NCI-H2029 treated with DMSO at 0.1 percent for 48 hours (cell line): ENCODE data around the gene YWHAQ.

ENCODE experiments used
- DNase-seq: peaks from one replicate; lab custom pipeline; 2025; lab: John Stamatoyannopoulos, UW

YWHAQ gene

DNA sequence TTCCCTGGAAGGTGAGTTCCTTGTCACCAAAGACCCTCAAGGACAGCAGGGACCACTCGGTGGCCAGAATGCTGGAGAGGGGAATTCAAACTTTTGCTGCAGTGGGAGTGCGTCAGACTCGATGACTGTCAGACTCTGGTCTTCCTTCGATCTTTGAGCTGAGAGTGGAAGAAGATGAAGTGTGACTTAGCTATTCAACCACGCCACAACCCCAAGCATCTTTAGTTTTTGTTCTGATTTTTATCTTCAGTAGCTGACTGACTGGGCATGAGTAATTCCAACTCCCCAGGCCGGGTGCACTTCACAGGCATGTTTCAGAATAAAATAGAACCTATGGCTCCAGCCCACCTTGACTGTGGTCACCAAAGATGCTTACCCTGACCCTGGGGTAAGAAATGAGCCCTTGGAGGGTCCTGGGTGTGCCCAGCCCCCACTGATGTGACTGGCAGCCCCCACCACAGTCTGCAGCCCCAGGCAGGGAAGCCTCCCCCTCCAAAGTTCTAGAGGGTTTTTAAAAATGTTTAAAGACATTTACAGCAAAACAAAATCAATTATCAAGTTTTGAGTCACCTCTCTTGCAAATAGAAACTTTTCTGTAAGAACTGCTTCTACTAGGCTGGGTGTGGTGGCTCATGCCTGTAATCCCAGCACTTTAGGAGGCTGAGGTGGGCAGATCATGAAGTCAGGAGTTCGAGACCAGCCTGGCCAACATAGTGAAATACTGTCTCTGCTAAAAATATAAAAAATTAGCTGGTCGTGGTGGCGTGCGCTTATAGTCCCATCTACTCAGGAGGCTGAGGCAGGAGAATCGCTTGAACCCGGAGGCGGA, 24.9 kb upstream of the YWHAQ start:
- DNase-seq = no peak

DNA sequence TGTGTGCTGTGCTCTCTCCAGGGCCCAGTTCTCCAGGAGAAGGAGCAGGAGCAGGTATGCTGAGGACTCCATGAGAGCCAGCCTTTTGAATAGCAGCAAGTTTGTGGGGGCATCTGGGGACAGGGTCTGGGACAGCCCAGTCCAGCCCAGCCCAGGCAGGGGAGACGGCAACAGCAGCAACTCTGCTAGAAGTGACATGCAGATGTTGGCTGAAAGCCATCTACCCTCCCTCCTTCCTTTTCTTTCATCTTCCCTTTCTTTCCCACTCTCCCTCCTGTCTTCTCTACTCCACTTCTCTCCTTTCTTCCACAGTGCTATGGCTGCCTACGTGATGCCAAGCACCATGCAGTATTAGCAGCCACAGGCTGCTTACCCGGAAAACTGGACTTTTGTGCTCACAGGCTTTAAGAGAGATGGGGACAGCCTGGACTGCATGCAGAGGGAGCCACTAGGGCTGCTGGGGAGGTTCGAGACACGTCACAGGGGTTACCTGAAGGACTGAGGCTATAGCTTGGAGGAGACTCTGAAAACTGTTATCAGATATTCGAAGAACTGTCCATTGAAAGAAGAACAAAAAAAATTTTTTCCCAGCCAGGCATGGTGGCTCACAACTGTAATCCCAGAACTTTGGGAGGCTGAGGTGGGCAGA, 23.8 kb upstream of the YWHAQ start:
- no peak for DNase-seq

DNA sequence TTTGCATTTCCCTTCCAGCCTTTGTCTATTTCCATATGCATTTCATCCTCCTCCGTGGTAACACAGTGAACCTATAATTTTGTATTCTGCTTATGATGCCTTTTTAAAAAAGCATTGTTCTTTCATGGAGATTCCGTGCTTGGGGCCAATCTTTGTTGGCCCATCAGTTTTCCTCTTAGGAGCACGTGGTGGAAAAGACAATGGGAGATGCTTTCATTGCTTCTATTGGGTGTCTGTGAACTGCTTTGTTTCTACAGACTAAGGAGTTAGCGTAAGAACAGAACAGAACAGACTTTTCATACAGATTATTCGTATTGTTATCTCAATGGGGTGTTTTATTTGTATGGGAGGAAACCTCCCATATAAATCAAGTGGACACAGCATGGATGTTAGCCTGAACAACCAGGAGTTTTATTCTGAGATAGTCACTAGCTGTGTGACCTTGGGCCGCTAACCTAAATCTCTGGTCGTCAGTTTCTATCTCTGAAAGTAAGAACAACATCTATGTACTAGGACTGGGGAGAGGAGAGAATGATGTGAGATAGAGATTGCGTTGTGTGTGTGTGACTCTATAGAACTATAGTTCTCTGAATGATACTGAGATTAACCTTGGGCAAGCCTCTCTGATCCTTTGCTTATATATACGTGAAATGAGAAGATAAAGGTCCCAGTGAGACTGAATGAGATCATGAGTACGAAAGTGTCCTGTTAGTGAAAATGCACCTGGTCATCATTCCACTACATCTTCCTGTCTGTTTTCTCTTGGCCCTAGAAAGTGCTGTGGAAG, 22.9 kb upstream of the YWHAQ start:
- DNase-seq = no peak

DNA sequence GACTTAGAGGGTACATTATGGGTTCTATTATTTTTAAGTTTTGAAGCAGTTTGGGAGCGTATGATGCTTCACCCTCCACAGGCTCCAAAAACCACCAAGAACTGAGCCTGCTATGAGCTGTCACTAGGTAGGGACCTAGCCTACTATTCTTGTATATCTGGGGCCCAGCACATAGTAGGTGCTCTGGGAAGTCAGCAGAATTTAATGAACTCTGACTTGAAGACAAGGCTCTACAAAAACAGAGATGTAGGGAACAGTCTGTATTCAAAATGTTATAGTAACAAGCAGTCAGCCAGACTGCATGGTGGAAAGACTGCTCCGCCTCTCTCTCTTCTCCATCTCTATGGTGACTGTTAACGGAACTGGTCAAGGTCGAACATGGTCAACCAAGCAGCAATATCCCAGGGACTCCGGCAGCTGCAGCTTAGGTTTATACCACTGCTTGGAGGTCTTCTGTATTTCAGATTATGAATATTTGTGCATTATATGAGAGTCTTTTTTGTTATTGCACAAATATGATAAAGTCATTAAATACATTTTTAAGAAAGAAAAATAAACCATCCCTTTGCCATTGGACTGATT, 22.2 kb upstream of the YWHAQ start:
- no peak for DNase-seq

DNA sequence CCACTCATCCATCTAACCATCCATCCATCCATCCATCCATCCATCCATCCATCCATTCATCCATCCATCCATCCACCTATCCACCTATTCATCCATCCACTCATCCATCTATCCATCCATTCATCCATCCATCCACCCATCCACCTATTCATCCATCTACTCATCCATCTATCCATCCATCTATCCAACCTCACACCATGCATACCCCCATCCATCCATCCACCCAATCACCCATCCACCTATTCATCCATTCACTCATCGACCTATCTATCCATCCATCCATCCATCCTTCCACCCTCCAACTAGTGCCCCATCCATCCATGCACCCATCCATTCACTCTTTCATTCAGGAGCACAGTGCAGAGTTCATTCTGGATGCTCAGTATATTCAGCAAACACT, 21.5 kb upstream of the YWHAQ start:
- no peak for DNase-seq

DNA sequence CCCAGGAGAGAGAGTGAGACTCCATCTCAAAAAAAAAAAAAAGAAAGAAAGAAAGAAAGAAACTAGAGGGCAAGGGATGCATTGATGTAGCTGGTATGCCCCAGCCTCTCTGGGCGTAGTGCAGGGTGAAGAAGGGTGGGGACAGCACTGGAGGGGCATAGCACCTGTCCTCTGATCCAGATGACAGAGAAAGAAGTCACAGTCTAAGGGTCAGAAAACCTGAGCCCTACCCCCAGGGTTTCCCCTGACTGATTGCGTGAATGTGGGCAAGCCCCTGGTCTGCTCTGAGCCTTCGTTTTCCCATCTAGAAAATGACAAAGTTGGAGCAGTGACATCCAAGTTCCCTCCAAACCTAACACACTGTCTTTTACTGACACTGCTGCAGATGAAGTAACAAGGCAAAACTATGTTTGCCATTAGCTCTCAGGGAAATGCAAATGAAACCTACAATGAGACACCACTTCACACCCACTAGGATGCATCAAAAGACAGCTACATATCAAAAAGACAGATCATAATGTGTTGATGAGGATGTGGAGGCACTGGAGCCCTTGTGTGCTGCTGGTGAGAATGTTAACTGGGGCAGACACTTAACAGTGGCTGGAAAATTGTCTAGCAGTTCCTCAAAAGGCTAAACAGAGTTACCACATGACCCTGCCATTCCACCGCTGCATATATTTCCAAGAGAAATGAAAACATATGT, 19.5 kb upstream of the YWHAQ start:
- no peak for DNase-seq

DNA sequence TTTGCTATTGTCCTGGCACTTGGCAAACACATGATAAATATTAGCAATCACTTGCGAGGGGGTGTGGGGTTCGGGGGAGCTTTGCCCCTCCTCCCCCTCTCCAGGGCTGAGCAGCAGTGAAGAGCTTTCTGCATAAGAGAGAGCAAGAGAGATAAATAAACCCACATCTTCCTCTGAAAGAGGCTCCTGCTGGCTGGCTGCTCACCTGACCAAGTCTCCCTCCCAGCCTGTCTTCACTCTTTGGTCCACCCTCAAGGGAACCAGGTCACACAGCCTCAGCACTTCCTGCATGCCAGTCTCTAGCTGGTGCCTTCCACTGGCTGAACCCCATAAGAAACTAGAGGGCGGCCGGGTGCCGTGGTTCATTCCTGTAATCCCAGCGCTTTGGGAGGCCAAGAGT, 18.5 kb upstream of the YWHAQ start:
- DNase-seq = no peak

DNA sequence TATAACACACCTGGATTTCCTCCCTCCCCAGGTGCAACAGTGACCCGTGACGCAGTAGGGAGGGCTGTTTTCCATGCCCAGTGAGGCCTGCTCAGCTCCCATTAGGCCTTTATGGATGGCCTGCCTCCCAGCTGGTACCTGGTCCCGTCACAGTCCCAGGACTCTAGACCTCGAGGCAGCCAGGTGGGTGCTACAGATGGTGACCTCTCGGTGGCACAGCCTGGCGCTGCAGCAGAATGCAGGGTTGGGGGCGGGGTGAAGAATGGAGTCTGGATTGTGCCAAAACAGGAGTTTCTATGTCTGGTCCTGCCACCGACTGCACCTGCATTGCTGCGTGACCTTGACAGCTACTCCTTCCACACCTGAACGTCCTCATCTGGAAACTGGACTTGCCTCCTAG, 18.0 kb upstream of the YWHAQ start:
- DNase-seq = no peak

DNA sequence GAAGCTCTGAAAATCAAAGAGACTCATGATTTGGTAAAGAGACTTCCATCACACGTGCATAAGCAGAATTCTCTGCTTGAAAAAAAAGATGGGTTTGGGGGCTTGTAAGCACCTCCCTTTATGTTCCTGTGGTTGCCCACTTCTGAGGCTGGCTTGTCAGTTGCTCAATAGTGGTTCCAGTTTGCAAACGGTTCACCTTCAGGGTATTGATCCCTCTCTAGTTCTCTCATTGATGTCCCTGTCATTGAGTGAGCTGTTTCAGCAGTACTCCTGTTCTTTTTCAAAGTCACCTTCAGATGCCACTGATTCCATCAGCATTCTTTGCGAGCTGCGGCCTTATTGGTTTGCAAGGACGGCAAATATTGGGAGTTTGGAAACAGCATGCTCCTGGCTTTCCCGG, 17.1 kb upstream of the YWHAQ start:
- DNase-seq = no peak

DNA sequence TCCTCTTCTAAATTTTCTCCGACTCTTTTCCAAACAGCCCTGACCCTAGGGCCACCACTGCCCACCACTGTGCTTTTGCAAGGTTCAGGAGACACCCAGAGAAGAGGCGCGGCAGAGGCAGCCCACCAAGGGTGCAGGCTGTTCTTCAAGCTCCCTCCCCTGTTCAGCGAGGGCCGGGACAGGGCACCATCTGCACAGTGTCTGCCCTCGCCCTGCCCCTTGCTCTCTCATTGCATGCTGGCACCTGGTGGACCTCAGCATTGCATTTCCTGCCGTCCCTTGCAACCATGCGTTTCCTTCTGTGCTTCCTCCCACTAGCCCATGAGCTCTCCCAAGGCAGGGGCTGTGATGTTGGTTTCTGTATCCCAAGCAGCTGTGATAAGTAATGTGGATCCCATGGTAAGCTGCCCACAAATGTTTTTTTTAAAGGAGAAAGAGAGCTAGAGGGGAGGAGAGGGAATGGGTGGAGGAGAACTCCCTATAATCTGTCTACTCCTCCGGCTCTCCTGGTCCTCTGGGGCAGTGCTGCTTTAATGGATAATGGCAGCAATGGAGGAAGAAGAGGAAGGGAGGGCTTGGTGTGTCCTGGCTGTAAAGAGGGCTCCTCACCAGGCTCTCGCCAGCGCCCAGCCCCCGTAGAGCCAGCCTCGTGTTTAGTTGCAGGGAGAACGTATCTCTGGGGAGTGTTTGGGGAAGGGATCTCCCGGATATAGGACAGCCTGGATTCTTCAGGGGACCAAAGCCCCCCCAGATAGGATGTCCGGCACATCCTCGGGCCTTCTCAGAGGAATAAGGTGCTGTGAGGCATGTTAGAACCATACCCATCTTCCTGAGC, 15.6 kb upstream of the YWHAQ start:
- DNase-seq = no peak

DNA sequence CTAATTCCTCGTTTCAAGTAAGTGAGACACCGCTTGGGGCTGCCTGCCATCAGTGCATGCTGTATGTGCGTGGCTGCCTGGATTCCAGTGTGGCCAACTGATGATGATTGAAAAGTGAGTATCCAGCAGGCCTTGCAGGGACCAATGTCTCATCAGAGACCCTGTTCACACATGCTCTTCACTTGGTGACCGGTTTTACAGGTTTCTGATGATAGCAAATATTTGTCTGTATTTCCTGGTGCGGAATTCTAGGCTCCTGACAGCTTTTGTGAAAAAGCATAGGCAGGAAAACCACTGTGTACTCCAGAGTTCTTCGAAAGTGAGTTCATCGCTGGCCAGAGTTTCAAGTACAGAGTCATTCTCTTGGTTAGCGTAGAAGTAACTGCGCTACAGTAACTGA, 13.8 kb upstream of the YWHAQ start:
- peak; percentile 62 for DNase-seq

DNA sequence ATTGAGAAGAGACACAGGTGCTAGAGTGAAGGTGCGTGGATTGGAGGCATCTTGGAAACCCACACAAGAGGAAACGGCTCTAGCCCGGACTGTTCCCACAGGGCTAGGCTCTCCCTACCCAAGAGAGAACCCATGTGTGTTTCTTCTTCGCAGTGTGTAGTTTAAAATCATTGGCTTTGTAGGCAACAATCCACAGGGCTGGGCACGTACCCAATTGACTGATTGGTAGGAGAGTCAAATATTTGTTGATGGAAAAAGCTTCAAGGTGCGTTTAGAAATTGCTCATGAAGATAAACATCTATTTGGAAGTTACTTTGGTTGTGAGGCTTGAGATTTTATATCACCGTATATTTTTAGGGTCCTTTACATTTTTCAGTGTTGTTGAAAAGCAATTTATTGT, 13.2 kb upstream of the YWHAQ start:
- no peak for DNase-seq

DNA sequence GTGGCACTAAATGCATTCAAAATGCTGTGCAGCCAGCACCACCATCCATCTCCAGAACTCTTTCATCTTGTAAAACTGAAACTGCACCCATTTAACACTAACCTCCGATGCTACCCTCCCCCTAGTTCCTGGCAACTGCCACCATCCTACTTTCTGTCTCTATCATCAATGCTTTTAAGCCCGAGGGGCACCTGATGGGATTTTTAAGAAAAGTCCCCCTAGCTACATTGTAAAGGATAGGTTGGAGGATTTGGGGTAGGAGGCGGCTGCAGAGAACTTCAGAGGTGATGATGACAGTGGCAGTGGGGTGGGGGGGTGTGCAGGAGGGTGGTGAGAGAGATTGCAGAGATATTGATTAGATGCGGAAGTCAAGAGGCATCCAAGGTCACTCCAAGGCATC, 10.8 kb upstream of the YWHAQ start:
- no peak for DNase-seq

DNA sequence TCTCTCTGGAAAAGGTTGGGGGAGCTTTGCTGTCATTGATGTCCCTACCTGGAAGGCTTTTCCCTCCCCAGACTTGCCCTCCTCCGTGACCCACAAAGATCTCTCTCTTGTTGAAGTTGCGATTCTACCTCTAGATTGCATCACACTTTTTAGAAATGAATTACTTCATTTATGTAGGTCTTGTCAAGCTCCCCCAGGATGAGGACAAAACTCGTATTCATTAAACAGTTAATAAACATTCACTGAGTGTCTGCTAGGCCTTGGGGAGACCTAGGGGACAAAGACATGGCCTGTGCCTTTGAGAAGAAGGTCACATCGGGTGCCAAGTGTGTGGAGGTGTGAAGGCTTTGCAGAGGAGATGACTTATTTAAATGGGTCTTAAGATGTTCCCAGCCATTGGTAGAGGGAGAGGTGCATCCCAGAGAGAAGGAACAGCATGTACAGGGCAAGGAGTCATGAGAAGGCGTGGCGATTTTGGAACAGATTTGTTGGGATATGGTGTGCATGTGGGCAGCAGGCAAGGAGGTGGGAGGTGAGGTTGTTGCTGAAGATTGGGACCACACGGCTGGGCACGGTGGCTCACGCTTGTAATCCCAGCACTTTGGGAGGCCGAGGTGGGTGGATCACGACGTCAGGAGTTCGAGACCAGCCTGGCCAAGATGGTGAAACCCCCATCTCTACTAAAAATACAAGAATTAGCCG, 9.8 kb upstream of the YWHAQ start:
- DNase-seq = no peak

DNA sequence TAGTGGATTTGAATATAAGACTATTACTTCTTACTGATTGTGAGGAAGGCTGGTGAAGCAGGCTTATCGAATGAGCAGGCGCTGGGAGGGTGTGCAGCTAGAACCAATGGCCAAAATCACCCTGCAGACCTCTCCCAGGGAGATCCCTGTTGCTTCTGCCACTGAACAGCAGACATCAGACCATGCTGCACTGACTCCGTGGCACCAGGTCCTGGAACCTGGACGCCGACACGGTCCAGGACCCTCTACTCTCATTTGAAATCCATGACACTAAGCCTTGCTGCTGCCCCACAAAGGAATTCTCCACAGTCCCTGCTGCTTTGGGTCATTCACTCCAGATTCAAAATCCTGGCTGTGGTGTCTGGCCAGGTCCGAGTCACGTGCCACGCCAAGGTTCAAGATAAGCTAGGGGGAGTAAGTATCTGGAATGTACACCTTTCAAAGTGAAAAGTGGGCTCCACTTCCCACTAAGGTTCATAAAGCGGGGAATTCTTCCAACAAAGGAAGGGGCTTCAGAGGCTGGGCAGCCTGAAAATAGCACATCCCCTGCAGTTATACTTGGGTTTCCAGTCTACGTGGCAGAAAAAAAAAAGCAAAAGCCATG, 9.0 kb upstream of the YWHAQ start:
- no peak for DNase-seq

DNA sequence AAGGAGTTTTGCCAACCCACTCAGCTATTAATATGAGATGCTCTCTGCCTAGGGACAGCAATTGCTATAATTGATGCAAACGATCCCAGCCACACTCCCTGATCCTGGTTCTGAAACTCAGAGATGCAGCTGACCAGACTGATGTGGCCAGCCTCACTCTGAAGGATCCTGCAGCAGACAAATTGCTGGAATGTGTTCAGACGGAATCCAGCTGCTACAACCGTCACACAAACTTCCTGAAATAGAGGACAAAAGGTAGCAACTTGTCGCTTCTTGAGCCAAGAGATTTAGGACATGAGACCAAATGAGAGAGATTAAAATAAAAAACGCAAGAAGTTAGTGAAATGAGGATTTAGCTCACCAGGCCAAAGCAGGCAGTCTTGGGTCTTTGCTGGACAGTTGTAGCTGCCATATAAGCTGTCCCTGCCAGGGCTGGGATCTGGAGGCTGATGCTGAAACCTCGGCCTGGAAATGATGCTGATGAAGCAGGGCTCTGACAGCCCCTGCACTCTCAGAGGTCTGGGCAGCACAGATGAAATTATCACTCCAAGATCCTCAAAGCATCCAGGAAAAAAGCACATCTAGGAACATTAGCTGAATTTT, 8.3 kb upstream of the YWHAQ start:
- DNase-seq = no peak

DNA sequence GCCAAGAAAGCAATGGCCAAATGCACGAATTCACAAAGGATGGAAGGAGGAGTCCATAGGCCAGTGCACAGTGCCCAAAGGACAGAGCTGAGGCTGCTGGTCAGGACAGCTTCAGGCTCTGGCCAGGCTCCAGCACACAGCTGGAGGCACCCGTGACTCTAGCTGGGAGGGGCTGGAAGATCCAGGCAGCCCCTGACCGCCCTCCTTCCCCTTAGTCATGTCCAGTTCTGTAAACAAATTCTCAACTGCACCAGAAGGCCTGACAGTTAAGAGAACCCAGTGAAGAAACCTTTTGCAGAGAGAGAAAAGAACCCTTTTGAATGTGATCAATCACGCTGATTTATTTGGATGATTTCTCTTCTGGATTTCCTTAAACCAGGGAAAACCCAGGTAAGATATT, 7.7 kb upstream of the YWHAQ start:
- no peak for DNase-seq

DNA sequence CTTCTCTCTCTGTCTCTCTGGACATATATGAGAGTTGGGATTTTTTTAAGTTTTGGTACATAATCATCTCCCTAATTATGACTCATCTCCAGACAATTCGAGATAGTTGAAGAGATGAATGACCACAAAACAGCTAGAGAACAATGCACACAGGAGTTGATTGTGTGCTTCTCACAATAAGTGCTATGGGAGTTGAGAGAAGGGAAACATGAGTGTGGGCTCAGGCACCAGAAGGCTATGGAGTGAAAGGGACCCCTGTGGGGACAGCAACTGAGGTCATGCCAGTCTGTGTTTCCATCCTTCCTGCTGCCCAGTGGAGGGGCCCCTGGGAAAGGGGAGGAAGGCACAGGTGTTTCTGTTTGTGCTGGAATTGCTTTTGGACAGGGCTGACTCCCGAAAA, 6.5 kb upstream of the YWHAQ start:
- no peak for DNase-seq

DNA sequence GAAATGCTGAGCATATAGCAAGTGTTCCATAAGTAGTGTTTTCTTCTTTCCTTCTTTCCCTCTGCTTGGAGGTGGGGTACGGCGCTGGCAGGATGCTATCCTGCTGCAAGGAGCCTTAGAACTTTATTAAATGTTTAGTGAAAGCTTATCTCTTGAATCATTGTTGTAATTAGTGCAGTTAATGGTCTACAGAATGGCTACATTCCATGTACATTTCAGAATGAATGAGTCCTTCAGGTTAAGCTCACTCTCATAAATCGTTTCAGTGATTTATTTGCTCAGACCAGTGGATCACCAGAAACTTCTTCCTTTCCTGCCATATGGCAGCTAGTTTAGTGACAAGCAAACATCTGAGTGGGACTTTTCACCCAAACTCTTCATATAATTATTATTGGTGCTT, 3.3 kb upstream of the YWHAQ start:
- no peak for DNase-seq
